Measurements from ENCODE around the gene MGAT4D. TPM values are rescaled to one million over a fixed set of nuclear protein-coding genes. Genes with fewer than 3 reads are reported as not detected.

MGAT4D gene
- total RNA-seq, 4 donors from 2014 or later = not detected

GRCh38 chr4:140483445-140483844, 14.6 kb downstream of the MGAT4D start:
- Histone ChIP-seq H3K36me3 (no peaks in the 10 kb centered on the region), H3K27ac (no peak overlapping the region), H3K9me3 (no peaks in the 10 kb centered on the region), H3K4me1 (no peaks in the 10 kb centered on the region), H3K4me3 (no peak overlapping the region), H3K27me3 (no peaks in the 10 kb centered on the region)
- no peak for DNase-seq (ENCODE audit: low spot score in 2 of 2)
- no peak for TF ChIP-seq POLR2AphosphoS5 (IDR thresholded peaks at IDR 0.05)
- TF ChIP-seq POLR2A (IDR thresholded peaks at IDR 0.05) = no peak
- TF ChIP-seq CTCF (IDR thresholded peaks at IDR 0.05) = no peak
- no peak for TF ChIP-seq EP300 (IDR thresholded peaks at IDR 0.05)
- 90% methylated on average over 4 of the region's 4 CpGs for WGBS

DNA sequence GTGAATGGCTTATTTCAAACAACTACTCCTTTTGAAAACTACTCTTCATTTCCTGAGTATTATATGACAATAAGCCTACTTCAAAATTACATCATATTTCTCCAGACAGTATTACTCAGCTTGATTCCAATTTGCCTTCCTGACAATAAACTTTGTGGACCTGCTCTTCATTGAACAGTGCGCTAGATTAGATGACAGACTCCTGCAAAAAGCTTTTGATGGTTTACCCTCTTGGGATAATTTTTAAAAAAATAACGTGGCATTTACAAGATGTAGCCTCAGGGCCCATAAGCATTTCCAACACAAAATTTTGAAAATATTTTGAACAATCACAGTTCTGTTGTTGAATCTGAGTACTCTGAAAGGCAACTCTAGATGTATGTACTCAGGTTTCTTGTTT, 25.9 kb downstream of the MGAT4D start:
- Histone ChIP-seq H3K4me3 (no peak overlapping the region), H3K9me3 (no peaks in the 10 kb centered on the region), H3K36me3 (no peaks in the 10 kb centered on the region), H3K27me3 (peaks cover 10% of the 10 kb centered on the region), H3K27ac (no peak overlapping the region), H3K4me1 (no peaks in the 10 kb centered on the region)
- TF ChIP-seq CTCF (IDR thresholded peaks at IDR 0.05) (no peak), EP300 (IDR thresholded peaks at IDR 0.05) (no peak), POLR2AphosphoS5 (IDR thresholded peaks at IDR 0.05) (no peak), POLR2A (IDR thresholded peaks at IDR 0.05) (no peak)
- DNase-seq (ENCODE audit: low spot score in 2 of 2) = no peak
- WGBS = 38% methylated on average over 2 of the region's 2 CpGs

DNA sequence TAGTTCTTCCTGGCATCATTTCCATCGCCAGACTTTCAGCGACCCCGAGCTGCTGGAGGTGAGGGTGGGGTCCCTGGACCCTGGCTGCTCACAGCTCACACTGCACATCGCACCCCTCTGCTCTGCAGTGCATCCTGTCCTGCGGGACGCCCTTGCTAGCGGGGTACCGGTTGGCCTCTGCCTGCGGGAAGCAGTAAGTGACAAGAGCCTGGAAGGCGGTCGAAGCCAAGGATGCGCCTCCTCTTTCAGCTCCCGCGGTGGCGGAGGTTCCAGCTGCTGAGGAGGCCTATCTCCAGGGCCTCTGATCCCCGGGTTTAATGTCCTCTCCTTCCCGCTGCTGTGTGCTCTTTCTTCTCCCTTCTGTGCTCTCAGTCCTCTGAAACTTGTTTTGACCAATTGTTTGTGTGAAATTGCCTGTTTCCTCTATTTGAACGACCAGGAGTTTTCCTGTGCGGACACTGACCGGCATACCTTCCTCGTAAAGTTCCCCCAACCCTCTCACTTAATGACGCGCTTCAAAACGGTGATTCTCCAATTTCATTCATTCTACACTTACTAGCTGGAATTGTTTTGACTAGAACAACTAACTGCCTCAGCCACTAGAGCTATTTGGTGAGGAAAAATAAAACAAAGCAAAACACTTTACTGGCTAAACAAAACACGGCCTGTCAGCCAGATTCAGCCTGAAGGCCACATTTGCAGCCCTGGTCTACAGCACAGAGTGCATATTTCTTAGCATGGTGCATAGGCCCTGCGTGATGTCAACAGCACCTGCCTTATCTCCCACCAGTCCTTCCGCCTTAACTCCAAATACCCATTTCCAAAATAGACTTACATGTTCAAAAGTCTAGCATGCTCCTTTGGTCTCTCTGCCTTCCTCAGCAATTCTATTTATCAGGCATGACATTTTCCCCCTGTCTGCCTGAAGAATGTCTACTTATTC, 28.0 kb downstream of the MGAT4D start:
- peaks cover 10% of the 10 kb centered on the region for H3K27me3 ChIP-seq
- no peaks in the 10 kb centered on the region for H3K9me3 ChIP-seq
- no peaks in the 10 kb centered on the region for H3K36me3 ChIP-seq
- H3K4me3 ChIP-seq = no peak overlapping the region
- H3K27ac ChIP-seq = no peak overlapping the region
- 51% methylated on average over 27 of the region's 27 CpGs for WGBS
- H3K4me1 ChIP-seq = no peaks in the 10 kb centered on the region
- no peak for DNase-seq (ENCODE audit: low spot score in 2 of 2)
- no peak for TF ChIP-seq EP300 (IDR thresholded peaks at IDR 0.05)
- TF ChIP-seq POLR2A (IDR thresholded peaks at IDR 0.05) = no peak
- TF ChIP-seq CTCF (IDR thresholded peaks at IDR 0.05) = no peak

- Histone ChIP-seq H3K27ac (no peak overlapping the region), H3K9me3 (no peaks in the 10 kb centered on the region), H3K4me3 (no peak overlapping the region), H3K4me1 (no peaks in the 10 kb centered on the region), H3K36me3 (no peaks in the 10 kb centered on the region), H3K27me3 (peaks cover 8% of the 10 kb centered on the region)
- TF ChIP-seq CTCF (IDR thresholded peaks at IDR 0.05) (no peak), POLR2A (IDR thresholded peaks at IDR 0.05) (no peak), POLR2AphosphoS5 (IDR thresholded peaks at IDR 0.05) (no peak), EP300 (IDR thresholded peaks at IDR 0.05) (no peak)
- 89% methylated on average over 1 of the region's 1 CpG for WGBS
- no peak for DNase-seq (ENCODE audit: low spot score in 2 of 2)
These were observed 31.9 kb downstream of the MGAT4D start for GRCh38 chr4:140466146-140466545.

DNA sequence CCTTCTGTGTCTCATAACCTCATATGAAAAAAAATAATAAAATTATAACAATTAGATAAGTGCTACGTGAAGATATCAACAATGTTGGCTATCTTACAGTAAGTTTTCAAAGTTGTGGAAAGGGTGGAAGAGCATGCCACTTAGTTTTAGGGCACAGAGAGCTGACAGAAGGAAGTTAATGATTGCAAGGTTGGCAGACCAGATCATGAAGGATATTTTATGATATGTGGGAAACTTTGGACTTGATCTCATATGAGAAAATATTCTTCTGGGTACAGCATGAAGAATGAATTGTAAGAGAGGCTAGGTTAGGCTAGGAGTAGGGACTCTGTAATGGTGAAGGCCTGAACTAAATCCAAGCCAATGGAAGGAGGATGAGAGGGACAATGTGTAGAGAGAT, 34.5 kb downstream of the MGAT4D start:
- no peaks in the 10 kb centered on the region for H3K27me3 ChIP-seq
- H3K36me3 ChIP-seq = no peaks in the 10 kb centered on the region
- no peak overlapping the region for H3K4me3 ChIP-seq
- no peak for DNase-seq (ENCODE audit: low spot score in 2 of 2)
- TF ChIP-seq POLR2AphosphoS5 (IDR thresholded peaks at IDR 0.05) = no peak
- TF ChIP-seq EP300 (IDR thresholded peaks at IDR 0.05) = no peak
- no peak for TF ChIP-seq CTCF (IDR thresholded peaks at IDR 0.05)
- no peak for TF ChIP-seq POLR2A (IDR thresholded peaks at IDR 0.05)
- WGBS = 80% methylated on average over 1 of the region's 1 CpG
- no peaks in the 10 kb centered on the region for H3K4me1 ChIP-seq
- no peaks in the 10 kb centered on the region for H3K9me3 ChIP-seq
- no peak overlapping the region for H3K27ac ChIP-seq

Data from suprapubic skin (tissue), 4 donors.